Measurements from ENCODE around the gene IRGC.
"Not testable (repeated sequence)": the region's sequence is repeated elsewhere in the genome, so short reads cannot be mapped to it uniquely, and the experiment has no call there.

The IRGC gene

DNA sequence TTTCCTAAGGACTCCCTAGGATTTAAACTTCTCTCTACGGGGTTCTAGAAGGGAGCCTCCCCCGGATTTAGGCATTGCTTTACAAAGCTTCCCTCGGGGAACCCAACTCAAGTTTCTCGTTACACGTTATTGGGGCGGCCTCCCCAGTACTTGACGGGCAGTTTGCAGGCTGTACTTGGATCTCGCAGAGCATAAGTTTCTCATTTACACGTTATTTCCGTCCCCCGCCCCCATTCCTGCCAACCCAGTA is 38.3 kb downstream of the IRGC start:
- no peak for DNase-seq (ENCODE audit: low read depth in 2 of 2)

DNA sequence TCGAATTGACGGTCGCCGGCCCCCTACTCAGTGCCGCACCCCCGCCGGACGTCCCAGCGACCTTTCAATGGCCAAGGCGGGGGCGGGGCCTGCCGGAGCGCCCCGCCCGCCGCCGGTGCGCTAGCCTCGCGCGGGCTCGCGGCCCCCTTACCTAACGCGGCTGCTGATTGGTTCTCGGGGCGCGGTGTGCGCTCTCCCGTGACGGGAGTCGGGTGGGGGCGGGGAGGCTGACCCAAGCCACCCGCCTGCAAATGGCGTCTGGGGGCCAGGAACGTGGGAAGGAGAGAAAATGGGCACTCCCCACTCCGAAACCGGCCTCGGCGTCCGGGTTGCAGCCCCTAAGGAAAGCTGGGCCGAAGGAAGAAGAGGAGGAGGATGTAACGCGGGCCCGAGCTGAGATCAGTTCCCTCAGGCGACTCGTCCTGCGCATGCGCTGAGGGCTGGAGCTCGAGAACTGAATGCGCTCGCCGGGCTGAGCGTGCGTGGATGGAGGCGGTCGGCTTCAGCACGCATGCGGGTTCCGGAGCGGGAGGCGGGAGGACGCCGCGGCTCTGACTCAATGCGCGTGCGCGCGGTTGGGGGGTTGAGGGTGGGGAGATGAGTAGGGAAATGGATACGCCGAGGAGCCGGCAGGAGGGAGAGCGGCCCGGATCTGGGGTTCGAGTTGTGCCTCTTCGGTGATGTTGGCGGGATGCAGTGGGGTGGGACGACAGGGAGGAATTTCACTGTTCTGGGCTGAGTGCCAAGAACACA is 38.8 kb downstream of the IRGC start, which contains the start of gene SMG9:
SMG9 (minus strand) TSS at position 460 of the 753 bp plus-strand sequence. CDS start 4,221 bp downstream, outside the sequence.
- peak; percentile 96 to 97 for DNase-seq (ENCODE audit: low read depth in 2 of 2)

DNA sequence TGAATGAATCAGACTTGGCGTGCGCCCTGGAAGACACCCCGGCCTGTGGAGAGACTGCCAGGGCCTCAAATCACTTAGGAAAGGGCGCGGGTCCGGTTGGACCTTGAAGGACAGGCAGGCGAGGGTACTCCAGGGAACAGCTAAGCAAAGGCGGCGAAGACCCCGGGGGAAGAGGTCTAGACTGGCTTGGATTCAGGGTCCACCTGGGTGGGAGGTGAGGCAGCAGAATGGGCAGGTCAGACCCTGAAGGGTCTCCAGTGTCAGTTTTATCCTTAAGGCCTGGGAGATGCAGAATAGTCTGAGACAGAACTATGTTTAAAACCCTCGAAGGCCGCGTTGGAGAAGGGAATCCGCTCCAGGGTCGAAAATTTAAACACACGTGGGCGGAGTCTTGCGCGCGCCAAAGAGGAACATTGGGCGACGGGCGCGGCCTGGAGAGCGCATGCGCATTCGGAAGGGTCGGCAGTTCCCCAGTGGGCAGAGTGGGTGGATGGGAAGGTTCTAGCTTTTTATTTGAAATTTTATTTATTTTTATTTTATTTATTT is 39.5 kb downstream of the IRGC start:
- peak; percentile 70 to 78 for DNase-seq (ENCODE audit: low read depth in 2 of 2)

DNA sequence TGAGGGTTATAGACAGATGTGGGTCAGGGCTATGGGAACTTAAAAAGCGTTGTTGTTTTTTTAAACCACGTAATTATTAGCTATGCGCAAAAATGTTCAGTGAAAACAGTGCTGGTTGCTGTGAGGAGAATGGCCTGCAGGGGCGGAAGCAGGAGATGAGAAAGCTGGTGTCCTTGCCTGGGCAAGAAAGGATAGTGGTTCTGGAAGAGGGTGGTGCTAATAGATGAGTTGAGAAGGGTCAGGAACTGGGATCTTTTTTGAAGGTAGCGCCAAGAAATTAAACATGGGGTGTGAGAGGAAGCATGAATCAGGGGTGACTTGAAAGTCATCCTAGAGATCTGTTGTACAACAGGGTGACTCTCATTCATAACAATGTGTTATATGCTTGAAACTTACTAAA is 43.6 kb downstream of the IRGC start:
- no peak for DNase-seq (ENCODE audit: low read depth in 2 of 2)

DNA sequence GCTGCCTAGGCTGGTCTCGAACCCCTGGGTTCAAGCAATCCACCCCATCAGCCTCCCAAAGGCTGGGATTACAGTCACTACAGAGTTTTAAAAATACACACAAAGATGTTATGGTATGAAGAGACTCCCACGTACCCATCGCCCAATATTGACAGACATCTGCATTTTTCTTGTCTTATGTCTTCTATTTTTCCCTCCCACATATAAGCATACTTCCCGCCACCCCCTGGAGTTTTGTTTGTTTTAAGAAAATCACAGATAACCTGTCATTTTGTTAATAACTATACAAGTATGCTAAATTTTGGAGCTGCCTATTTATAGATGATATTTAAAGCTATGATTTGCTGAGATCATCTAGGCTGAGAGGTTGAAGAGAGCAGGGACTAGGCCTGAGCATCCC is 45.1 kb downstream of the IRGC start:
- DNase-seq (ENCODE audit: low read depth in 2 of 2): no peak

DNA sequence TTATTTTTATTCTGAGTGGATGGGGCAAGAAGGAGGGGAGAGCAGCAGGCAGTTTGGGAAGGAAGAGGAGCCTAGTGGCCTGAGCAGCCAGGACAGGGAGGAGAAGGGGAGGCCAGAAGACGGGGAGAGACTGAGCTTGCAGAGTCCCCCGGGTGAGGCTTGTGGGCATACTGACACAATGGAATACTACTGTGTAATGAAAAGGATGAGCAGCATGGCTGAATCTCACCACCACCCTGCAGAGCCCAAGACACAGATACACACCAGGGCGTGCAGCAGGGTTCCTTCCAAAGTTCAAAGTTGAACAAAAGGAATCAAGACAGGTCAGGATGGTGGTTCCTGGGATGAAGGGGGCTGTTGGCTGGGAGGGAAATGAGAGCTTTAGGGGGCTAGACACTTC is 46.9 kb downstream of the IRGC start:
- DNase-seq (ENCODE audit: low read depth in 2 of 2): no peak

DNA sequence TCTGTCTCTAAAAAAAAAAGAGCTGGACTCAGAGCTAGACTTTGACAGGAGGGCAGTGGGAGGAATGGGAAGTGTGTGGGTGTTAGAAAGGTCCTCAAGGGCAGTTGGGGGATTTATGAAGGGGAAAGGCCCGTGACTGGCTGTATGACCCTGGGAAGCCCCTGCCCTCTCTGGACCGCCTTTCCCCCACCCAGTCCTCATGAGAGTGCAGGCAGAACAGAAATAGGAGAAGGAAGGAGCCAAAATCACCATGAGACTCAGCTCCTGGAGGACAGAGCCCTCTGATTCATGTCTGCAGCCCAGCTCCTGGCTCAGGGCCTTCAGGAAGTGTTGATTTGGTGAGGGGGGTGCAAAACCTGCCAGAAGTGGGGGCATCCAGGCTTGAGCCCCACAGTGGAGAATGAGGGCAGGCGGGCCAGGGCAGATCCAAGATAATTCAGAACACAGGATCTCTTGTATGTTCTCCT is 47.6 kb downstream of the IRGC start:
- no peak for DNase-seq (ENCODE audit: low read depth in 2 of 2)

DNA sequence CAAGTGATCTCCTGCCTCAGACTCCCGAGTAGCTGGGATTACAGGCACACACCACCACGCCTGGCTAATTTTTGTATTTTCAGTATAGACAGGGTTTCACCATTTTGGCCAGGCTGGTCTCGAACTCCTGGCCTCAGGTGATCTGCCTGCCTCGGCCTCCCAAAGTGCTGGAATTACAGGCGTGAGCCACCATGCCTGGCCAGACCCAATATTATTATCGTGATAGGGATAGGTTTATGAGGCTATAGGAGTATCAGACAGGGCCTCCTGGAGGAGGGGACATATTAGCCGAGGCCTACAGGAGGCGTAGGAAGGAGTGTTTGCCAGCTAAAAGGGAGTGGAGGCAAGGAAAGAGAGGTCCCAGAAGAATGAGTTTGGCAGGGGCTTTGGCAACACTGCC is 48.8 kb downstream of the IRGC start:
- not testable (repeated sequence) for DNase-seq (ENCODE audit: low read depth in 2 of 2)

DNA sequence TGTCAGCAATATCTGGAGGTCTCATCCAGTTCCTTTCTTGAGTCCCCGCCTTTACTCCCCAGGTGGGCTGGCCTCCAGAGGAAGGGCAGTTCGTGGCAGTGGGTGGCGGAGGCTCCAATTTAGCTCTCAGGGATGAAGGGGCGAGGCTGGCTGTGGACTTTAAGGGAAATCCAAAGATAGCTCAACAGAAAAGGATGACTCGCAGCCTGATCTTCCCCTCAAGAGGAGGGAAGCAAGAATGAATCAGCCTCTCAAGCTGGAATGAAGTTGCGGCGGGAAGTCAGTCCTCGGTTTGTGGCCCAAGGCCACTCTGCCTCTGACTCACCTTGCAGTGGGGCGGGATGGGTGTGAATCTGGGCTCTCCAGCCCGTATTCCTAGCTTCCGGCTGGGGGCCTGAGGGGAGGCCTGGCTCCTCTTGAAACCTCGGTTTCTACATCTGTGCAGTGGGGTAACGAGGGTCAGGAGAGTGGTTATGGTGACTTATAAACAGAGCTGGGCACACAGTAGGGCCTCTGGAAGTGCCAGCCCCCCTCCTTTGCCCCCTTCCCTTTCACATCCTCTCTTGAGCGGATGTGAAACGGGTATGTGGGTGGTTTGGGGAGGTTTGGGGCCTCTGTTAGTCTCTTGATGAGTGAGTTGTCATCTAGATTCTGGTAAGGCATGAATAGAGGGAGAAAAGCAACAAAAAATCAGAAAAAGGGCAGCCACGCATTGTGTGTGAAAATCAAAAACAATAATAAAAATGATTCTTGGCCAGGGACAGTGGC is 49.4 kb downstream of the IRGC start:
- peak; percentile 65 to 88 for DNase-seq (ENCODE audit: low read depth in 2 of 2)

DNA sequence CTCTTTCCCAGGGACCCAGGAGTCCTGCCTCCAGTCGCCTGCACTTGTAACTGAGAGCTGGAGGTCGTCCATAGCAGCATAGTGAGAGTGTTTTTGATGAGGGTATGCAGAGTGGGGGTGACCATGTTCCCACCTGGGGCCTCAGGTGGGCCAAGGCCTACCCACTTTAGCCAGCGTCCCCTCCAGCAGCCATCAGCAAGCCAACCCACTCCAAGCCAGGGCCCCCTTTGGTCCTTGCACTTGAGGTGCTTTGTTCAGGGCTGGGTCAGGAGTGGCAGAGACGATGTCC is 50.8 kb downstream of the IRGC start:
- no peak for DNase-seq (ENCODE audit: low read depth in 2 of 2)

DNA sequence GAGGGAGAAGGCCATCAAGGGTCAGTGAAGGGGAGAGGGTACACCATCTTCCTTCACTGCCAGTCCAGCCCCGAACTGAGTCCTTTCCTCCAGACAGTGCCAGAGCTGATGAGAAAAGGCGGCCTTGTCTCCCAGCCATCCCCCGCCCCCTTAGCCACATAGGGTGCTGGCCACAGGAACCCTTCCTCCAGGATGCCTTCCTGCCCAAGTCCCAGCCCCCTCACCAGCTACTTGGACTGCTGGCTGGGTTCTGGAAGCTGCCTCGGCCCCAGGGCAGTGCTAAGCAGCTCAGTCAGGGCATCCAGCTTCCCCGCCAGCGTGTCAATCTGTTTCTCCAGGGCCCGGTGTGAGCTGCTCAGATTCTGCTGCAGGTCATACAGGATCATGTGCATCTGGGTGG is 51.4 kb downstream of the IRGC start:
- DNase-seq (ENCODE audit: low read depth in 2 of 2): no peak

DNA sequence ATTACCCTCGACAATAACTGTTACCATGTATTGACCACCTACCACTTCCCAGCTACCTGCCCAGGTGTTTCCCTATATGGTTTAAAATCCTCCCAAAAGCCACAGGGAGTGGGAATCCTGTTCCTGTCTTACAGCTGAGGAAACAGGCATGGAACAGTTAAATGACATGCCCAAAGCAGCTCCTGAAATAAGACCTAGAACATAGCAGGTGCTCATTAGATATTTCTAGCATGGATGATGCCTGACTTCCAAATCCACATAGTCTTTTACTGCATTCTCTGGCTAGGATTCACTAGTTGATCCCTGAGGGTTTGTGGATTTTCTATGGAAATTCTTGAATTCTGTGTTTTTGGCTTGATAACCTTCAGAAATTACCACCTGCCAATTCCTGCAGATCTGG is 51.9 kb downstream of the IRGC start:
- DNase-seq (ENCODE audit: low read depth in 2 of 2): no peak

DNA sequence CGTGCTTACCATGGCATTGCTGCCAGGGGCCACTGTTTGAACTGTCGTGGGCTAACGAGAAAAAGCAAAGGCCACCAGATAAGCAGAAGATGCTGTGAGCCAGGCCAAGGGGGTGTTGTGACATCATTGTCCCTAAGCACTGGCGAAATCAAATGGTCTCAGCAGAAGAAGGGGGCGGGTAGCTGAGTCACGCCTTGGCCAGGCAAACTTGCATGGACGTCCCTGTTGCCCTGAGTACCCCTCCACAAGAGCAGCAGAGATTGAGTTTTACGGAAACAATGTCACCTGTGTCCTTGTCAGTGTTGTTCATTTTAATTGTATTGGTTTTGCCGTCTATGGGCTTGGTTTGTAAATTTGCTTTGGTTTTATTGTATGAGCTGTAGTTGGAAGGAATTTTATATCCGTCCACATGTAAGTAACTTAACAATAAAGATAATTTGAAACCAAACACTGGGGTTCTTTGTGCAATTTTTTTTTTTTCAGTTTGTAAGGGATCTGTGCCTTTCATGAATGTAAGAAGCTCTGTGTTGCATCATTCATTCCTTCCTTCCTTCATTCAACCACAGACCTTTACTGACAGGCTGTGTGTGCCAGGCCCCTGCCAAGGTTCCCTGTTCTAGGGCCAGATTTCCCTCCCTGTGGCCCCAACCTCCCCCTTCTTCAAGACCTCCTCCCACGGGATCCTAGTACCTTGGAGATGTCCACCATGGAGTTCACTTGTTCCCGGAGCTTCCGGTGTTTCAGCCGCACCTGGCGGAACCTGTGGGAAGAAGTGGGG is 52.6 kb downstream of the IRGC start:
- no peak for DNase-seq (ENCODE audit: low read depth in 2 of 2)

DNA sequence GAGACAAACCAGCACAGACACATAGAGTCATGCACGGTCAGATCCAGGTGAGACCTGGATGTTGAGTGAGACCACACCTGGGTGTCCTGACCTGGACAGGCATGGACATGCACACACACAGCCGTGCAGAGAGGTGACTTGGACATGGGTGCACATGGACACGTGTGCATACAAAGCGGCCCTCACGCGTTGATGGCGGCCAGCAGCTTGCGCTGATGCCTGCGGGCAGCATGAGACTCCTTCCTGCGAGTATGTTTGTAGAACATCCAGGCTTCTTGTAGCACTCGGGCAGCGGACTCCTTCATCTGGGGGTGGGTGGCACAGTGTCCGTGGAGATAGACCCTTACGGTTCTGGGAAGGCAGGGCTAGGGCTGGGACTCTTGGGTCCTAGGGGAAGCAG is 53.4 kb downstream of the IRGC start:
- DNase-seq (ENCODE audit: low read depth in 2 of 2): no peak
